CD14-positive monocyte (primary cell): ENCODE data around the gene ANKRD60. TPM values are rescaled to one million over a fixed set of nuclear protein-coding genes. Genes with fewer than 3 reads are reported as not detected.

ENCODE experiments used
- DNase-seq, 3 donors: peaks; one replicate each; pipeline ENCODE4 v3.0.0-alpha.2; 2011 to 2022
- H2AFZ ChIP-seq: 2 replicates; pipeline ENCODE4 v1.6.0; 2012; ENCODE audit warnings: mild to moderate bottlenecking, low read depth, low read length, inconsistent platforms; ENCODE audit not compliant: insufficient read depth, poor library complexity, severe bottlenecking
- H3K27ac ChIP-seq, 2 donors: 1 replicate in 1 of 2; 2 replicates in 1 of 2; pipeline ENCODE4 v1.5.1; 2012 to 2013; ENCODE audit warnings: low read length in 2 of 2, control low read depth in 1 of 2, inconsistent platforms in 1 of 2, low read depth in 1 of 2, mild to moderate bottlenecking in 1 of 2
- H3K27me3 ChIP-seq, 2 donors: one replicate each; pipeline versions ENCODE4 v1.6.0 to v1.6.1; 2011 to 2013; ENCODE audit warnings: low read length in 2 of 2; ENCODE audit not compliant: control insufficient read depth in 2 of 2, insufficient read depth in 2 of 2
- H3K36me3 ChIP-seq, 2 donors: replicated peaks in 1 of 2; 1 replicate in 1 of 2; 2 replicates in 1 of 2; pipeline versions ENCODE4 v1.5.1 to v1.6.1; 2012 to 2013; ENCODE audit warnings: low read length in 2 of 2, control low read depth in 1 of 2, inconsistent platforms in 1 of 2, mild to moderate bottlenecking in 1 of 2; ENCODE audit not compliant: insufficient read depth in 2 of 2, control insufficient read depth in 1 of 2
- H3K4me1 ChIP-seq, 2 donors: 1 replicate in 1 of 2; 2 replicates in 1 of 2; pipeline versions ENCODE4 v1.5.1 to v1.6.1; 2012 to 2013; ENCODE audit warnings: low read length in 2 of 2, control low read depth in 1 of 2, inconsistent platforms in 1 of 2, mild to moderate bottlenecking in 1 of 2, moderate library complexity in 1 of 2; ENCODE audit not compliant: insufficient read depth in 2 of 2, control insufficient read depth in 1 of 2
- H3K4me2 ChIP-seq: replicated peaks from 2 replicates; pipeline ENCODE3; 2012; ENCODE audit warnings: low read length, moderate library complexity, mild to moderate bottlenecking; ENCODE audit not compliant: poor library complexity, severe bottlenecking; ENCODE audit errors: extremely low read depth
- H3K4me3 ChIP-seq, 3 experiments: fragments of 200-600 bp in 1 of 3; sonication (generic) in 1 of 3; replicated peaks in 1 of 3; 1 replicate in 2 of 3; 2 replicates in 1 of 3; pipeline ENCODE4 v1.5.1; 2011 to 2013; ENCODE audit warnings: low read length in 3 of 3, mild to moderate bottlenecking in 3 of 3, control low read depth in 2 of 3, low read depth in 2 of 3, inconsistent platforms in 1 of 3, moderate library complexity in 1 of 3
- H3K79me2 ChIP-seq: 2 replicates; pipeline ENCODE4 v1.6.0; 2012; ENCODE audit warnings: mild to moderate bottlenecking, control low read depth, inconsistent platforms, low read length, moderate library complexity; ENCODE audit not compliant: insufficient read depth
- H3K9ac ChIP-seq: 2 replicates; pipeline ENCODE4 v1.6.0; 2017; ENCODE audit warnings: low read length, mild to moderate bottlenecking; ENCODE audit not compliant: insufficient read depth, poor library complexity, severe bottlenecking
- H3K9me3 ChIP-seq, 2 donors: replicated peaks in 1 of 2; 1 replicate in 1 of 2; 2 replicates in 1 of 2; pipeline versions ENCODE4 v1.5.1 to v1.6.1; 2012 to 2013; ENCODE audit warnings: low read length in 2 of 2, control low read depth in 1 of 2; ENCODE audit not compliant: control insufficient read depth in 1 of 2, insufficient read depth in 1 of 2
- H4K20me1 ChIP-seq: 2 replicates; pipeline ENCODE4 v1.6.0; 2012; ENCODE audit warnings: mild to moderate bottlenecking, low read length, control low read depth, moderate library complexity; ENCODE audit not compliant: insufficient read depth
- H3K27ac Mint-ChIP-seq, 7 donors: one replicate each; pipeline ENCODE4 v1.8.0; 2020; ENCODE audit warnings: mild to moderate bottlenecking in 7 of 7, mixed read lengths in 7 of 7, moderate library complexity in 6 of 7, inconsistent platforms in 2 of 7
- H3K27me3 Mint-ChIP-seq, 3 donors: one replicate each; pipeline ENCODE4 v1.8.0; 2021 to 2022; ENCODE audit warnings: low read depth in 3 of 3, mild to moderate bottlenecking in 3 of 3, mixed read lengths in 3 of 3, moderate library complexity in 3 of 3, inconsistent platforms in 1 of 3
- H3K36me3 Mint-ChIP-seq, 2 donors: one replicate each; pipeline ENCODE4 v1.8.0; 2020; ENCODE audit warnings: mixed read lengths in 2 of 2, inconsistent platforms in 1 of 2, mild to moderate bottlenecking in 1 of 2
- H3K4me1 Mint-ChIP-seq: one replicate; pipeline ENCODE4 v1.8.0; 2020; ENCODE audit warnings: mild to moderate bottlenecking, mixed read lengths
- H3K4me3 Mint-ChIP-seq, 2 donors: one replicate each; pipeline ENCODE4 v1.8.0; 2020; ENCODE audit warnings: mild to moderate bottlenecking in 2 of 2, mixed read lengths in 2 of 2, moderate library complexity in 1 of 2
- H3K9me3 Mint-ChIP-seq, 7 donors: one replicate each; pipeline ENCODE4 v1.8.0; 2020 to 2022; ENCODE audit warnings: mixed read lengths in 7 of 7, mild to moderate bottlenecking in 6 of 7, moderate library complexity in 6 of 7, inconsistent platforms in 2 of 7
- WGBS: methylation state at CpG from one replicate; pipeline ENCODE4 v1.1.5; 2013; ENCODE audit warnings: missing lambda C conversion rate; ENCODE audit not compliant: insufficient coverage; 5-methylcytosine and 5-hydroxymethylcytosine counted together
- intact Hi-C, 2 donors: fragments of 100-400 bp; cut with micrococcal nuclease; formaldehyde crosslinking; loops; one replicate each; pipeline versions ENCODE4 v1.15.0 to v1.15.1; 2023
- polyA plus RNA-seq, 3 donors: library from polyadenylated mRNA; depleted of rRNA in 1 of 3; unstranded in 2 of 3; stranded (reverse) in 1 of 3; fragments of 300-500 nt in 2 of 3; fragments of >200 nt in 1 of 3; fragmentation: Illumina TruSeq in 2 of 3; gene quantifications; 1 replicate in 2 of 3; 2 replicates in 1 of 3; pipeline ENCODE4 v1.2.3, GENCODE V29; 2012 to 2021
- TF ChIP-seq, protein P1 (sequence below): fragments of 200-600 bp; IDR thresholded peaks from one replicate; pipeline ENCODE4 v1.8.0; 2022; ENCODE audit warnings: antibody characterized with exemption, mild to moderate bottlenecking

The ANKRD60 gene
- polyA plus RNA-seq, 3 donors, result not detected

DNA sequence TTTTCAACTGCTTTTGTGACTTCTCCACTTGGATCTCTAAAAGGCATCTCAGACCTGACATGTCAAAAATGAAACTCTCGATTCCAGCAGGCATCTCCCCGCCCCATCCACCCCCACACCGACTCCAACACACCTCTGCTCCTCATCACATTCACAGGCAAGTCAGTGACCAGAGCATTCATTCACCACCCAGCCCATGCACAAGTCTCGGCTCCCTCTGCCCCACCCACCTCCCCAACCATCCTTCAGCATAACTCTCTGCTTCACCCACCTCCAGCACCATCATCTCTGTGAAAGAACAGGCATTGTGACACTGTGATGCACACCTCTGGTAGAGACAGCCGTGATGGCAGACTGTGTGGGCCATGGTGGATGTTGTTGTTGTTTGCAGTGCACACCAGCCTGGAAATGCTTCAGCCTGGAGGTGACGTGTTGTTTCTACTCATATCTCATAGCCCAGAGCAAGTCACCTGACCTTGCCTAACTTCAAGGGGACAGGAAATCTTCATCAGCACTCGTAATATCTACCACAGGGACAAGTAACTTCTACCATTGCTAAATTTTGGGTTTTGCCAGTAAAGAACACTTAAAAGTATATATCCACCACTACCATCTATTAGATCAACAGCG, 56.5 kb downstream of the ANKRD60 start:
- Histone ChIP-seq H3K4me3 (no peak overlapping the region), H3K36me3 (no peaks in the 10 kb centered on the region), H3K27me3 (peaks cover 0 to 5% of the 10 kb centered on the region in 2 donors), H3K4me2 (no peak overlapping the region), H3K27ac (no peak overlapping the region), H2AFZ (no peak overlapping the region), H3K4me1 (peaks cover 0 to 2% of the 10 kb centered on the region in 2 donors), H3K79me2 (no peaks in the 10 kb centered on the region), H3K9me3 (no peaks in the 10 kb centered on the region), H4K20me1 (no peaks in the 10 kb centered on the region), H3K9ac (no peak overlapping the region)
- TF ChIP-seq, protein P1, sequence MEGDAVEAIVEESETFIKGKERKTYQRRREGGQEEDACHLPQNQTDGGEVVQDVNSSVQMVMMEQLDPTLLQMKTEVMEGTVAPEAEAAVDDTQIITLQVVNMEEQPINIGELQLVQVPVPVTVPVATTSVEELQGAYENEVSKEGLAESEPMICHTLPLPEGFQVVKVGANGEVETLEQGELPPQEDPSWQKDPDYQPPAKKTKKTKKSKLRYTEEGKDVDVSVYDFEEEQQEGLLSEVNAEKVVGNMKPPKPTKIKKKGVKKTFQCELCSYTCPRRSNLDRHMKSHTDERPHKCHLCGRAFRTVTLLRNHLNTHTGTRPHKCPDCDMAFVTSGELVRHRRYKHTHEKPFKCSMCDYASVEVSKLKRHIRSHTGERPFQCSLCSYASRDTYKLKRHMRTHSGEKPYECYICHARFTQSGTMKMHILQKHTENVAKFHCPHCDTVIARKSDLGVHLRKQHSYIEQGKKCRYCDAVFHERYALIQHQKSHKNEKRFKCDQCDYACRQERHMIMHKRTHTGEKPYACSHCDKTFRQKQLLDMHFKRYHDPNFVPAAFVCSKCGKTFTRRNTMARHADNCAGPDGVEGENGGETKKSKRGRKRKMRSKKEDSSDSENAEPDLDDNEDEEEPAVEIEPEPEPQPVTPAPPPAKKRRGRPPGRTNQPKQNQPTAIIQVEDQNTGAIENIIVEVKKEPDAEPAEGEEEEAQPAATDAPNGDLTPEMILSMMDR, result no peak
- intact Hi-C loops, result loop anchor here in 1 of 2 donors (10.0 kb wide), 1 partner anchor 517 kb away; no protein-coding TSS in a partner anchor
- Mint-ChIP-seq H3K4me3 (no peak overlapping the region), H3K9me3 (peaks cover 0 to 2% (median 0%) of the 10 kb centered on the region in 7 donors), H3K4me1 (peaks cover 6% of the 10 kb centered on the region), H3K27me3 (peaks cover 6 to 21% (median 21%) of the 10 kb centered on the region in 3 donors), H3K27ac (no peak overlapping the region), H3K36me3 (no peaks in the 10 kb centered on the region)
- no peak for DNase-seq
- 75% methylated on average over 5 of the region's 8 CpGs for WGBS

DNA sequence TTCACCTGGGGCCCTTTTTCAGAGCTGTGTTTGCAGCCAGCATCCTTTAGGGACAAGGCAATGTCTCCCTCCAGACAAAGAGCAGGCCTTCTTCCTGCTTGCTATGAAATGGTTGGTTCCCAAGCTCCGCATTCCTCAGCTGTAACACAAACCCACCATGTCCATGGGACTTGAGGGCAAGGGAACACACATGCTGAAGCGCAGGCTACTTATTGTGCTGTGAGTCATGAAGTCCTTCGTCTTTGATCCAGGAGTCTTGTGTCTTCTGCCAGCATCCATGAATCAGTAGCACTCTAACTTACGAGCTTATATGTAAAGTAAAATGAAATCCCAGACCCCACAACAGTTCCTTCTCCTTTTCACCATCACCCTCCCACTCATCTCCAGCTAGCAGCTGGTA, 59.0 kb downstream of the ANKRD60 start:
- TF ChIP-seq, protein P1, result no peak
- no peak overlapping the region for H3K27ac ChIP-seq
- H2AFZ ChIP-seq, result no peak overlapping the region
- H3K9me3 ChIP-seq, result no peaks in the 10 kb centered on the region
- H3K4me3 ChIP-seq, result no peak overlapping the region
- intact Hi-C loops, result no loop called here
- H3K27me3 ChIP-seq, result peaks cover 0 to 3% of the 10 kb centered on the region in 2 donors
- H3K4me2 ChIP-seq, result no peak overlapping the region
- no peak overlapping the region for H3K9ac ChIP-seq
- H3K4me1 ChIP-seq, result peaks cover 0 to 1% of the 10 kb centered on the region in 2 donors
- no peaks in the 10 kb centered on the region for H4K20me1 ChIP-seq
- H3K36me3 ChIP-seq, result no peaks in the 10 kb centered on the region
- no peak for DNase-seq
- WGBS, result 100% methylated on average over 1 of the region's 4 CpGs
- no peak overlapping the region for H3K4me3 Mint-ChIP-seq
- peak overlapping the region in 1 of 7 donors; percentile 35 for H3K27ac Mint-ChIP-seq
- H3K4me1 Mint-ChIP-seq, result peaks cover 5% of the 10 kb centered on the region
- H3K36me3 Mint-ChIP-seq, result no peaks in the 10 kb centered on the region
- peaks cover 6 to 15% (median 14%) of the 10 kb centered on the region in 3 donors for H3K27me3 Mint-ChIP-seq
- H3K79me2 ChIP-seq, result no peaks in the 10 kb centered on the region
- peaks cover 0 to 2% (median 0%) of the 10 kb centered on the region in 7 donors for H3K9me3 Mint-ChIP-seq
